GM18909 (cell line): ENCODE results near the gene LGALS7B.

ENCODE experiments used
- ATAC-seq: cut with Tn5 transposase; IDR thresholded peaks from one replicate; pipeline ENCODE4 v1.9.1; 2021; ENCODE audit warnings: mild to moderate bottlenecking; ENCODE audit not compliant: unreplicated experiment, poor library complexity

LGALS7B gene

GRCh38 chr19:38839816-38840582, 51.0 kb downstream of the LGALS7B start:
- ATAC-seq: no peak

- ATAC-seq: no peak
Measured at GRCh38 chr19:38840583-38840968, 51.6 kb downstream of the LGALS7B start.
